GM12864 (cell line): Measurements from ENCODE around the gene SPTSSA.

Experiments used
- DNase-seq: peaks from one replicate; pipeline ENCODE4 v3.0.0-alpha.2; 2011; ENCODE audit warnings: low read depth
- H3K4me3 ChIP-seq: 2 replicates; pipeline ENCODE4 v1.5.1; 2011; ENCODE audit warnings: mild to moderate bottlenecking, low read depth, low read length, control low read depth
- TF ChIP-seq, protein P1 (sequence below): IDR thresholded peaks from 2 replicates; pipeline ENCODE4 v1.5.1; 2011; ENCODE audit warnings: low read depth, mild to moderate bottlenecking, moderate library complexity, low read length, control low read depth, inconsistent platforms; ENCODE audit errors: missing control alignments

The SPTSSA gene

DNA sequence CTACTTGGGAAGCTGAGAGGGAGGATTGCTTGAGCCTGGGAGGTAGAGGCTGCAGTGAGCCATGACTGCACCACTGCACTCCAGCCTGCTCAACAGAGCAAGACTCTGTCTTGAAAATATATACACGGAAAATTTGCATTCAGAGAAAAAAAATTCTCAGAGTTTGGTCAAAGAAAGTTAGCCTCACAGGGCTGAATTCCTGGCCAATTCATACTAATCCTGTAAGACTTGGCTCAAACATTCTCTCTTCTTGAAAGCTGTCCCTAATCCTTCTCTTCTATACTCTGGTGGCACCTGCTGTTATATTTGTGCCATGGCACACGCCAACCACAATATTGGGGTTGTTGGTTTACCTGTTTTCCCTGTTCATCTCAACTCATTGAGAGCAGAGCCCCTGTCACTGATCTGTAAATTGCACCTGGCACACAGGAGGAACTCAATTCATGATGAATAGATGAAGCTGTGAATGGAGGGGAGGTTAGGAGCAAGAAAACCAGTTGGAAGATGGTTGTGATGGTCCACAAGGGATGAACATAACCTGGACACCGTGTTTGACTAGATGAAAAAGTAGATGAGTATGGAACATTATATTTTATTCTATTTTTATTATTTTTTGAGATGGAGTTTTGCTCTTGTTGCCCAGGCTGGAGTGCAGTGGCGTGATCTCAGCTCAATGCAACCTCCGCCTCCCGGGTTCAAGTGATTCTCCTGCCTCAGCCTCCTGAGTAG lies 36.8 kb upstream of the SPTSSA start:
- TF ChIP-seq, protein P1, sequence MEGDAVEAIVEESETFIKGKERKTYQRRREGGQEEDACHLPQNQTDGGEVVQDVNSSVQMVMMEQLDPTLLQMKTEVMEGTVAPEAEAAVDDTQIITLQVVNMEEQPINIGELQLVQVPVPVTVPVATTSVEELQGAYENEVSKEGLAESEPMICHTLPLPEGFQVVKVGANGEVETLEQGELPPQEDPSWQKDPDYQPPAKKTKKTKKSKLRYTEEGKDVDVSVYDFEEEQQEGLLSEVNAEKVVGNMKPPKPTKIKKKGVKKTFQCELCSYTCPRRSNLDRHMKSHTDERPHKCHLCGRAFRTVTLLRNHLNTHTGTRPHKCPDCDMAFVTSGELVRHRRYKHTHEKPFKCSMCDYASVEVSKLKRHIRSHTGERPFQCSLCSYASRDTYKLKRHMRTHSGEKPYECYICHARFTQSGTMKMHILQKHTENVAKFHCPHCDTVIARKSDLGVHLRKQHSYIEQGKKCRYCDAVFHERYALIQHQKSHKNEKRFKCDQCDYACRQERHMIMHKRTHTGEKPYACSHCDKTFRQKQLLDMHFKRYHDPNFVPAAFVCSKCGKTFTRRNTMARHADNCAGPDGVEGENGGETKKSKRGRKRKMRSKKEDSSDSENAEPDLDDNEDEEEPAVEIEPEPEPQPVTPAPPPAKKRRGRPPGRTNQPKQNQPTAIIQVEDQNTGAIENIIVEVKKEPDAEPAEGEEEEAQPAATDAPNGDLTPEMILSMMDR, result peak; percentile 53
- H3K4me3 ChIP-seq, result no peak overlapping the region
- no peak for DNase-seq

DNA sequence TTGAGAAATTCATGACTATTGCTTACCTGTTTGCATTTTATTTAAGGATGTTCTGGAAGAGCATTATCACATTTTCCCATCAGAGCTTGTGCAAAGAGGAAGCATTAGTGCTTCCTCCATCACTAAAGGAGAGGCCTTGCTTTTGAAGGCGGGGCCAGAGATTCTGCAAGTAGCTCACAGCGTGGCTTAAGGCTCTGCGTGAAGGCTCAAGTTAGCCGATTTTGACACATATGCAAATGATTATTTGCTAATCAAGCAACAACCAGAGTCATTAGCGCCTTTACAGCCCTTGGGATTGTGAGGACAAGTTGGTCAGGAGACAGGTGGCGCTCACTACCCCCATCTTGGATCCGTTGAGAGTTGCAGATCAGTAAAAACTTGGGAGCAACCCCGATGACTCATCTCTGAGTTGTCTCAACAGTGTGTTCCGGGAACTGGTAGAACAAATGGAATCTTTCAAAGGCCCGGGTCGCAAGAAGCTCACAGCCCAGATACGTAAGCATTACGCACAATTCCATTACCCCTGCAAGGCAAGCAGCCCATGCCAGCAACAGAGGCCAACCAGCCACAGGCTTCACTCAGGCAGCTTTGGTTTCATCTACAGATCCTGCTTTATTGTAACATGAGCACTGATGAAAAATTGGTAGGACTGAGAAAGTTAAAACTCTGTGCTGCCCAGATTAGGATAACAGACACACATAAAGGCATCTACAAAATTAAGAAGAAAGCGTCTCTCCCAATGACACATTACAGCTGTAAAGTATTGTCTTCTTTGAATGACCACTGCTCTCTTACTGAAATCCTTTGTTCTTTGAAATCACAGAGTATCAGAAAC lies 34.9 kb upstream of the SPTSSA start:
- no peak for DNase-seq
- TF ChIP-seq, protein P1, result no peak
- H3K4me3 ChIP-seq, result no peak overlapping the region

DNA sequence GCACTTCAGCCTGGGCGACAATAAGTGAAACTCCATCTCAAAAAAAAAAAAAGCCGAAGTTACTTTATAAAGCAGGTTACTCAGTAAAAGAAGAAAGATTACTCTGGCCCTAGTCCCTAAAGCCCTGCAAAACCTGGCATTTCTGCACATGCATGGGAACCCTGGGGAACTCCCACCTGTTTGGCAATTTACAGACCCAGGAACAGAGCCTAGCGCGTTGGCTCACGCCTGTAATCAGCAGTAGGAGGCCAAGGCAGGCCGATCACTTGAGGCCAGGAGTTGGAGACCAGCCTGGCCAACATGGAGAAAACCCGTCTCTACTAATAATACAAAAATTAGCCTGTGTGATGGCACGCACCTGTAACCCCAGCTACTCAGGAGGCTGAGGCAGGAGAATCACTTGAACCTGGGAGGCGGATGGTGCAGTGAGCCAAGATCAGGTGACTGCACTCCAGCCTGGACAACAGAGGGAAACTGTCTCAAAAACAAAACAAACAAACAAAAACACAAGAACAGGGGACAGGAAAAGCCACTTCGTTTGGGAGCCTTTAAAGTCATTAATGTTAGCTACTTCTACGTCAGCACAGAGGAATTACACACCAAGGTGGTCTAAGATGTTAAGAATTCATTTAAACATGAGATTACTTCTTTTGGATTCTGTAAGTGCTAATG lies 34.1 kb upstream of the SPTSSA start:
- no peak for DNase-seq
- no peak overlapping the region for H3K4me3 ChIP-seq
- TF ChIP-seq, protein P1, result no peak

DNA sequence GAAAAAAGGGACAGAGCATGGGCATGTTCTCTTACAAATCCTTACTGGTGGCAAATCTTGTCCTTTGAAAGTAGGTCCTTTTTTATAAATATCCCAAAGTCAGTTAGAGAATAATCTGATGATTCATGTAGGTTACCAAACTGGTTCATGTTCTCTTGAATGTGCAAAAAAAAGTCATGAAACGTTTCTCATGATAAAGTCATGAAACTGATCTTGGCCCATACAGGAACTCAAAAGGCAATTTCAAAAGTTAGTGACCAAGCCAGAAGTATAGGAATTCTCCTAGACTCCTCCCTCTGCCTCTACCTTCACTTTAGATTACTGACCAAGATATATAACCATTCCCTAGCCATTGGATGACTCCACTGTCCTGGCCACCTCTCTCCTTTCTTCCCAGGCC lies 27.3 kb upstream of the SPTSSA start:
- TF ChIP-seq, protein P1, result no peak
- H3K4me3 ChIP-seq, result no peak overlapping the region
- no peak for DNase-seq

DNA sequence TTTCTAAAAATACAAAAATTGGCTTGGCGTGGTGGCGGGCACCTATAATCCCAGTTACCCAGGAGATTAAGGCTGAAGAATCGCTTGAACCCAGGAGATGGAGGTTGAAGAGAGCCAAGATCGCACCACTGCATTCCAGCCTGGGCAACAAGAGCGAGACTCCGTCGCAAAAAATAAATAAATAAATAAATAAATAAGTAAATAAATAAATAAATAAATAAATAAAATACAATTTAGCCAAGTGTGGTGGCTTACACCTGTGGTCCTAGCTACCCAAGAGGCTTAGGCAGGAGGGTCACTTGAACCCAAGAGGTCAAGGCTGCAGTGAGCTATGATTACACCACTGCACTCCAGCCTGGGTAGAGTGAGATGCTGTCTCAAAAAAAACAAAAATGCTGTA lies 26.5 kb upstream of the SPTSSA start:
- TF ChIP-seq, protein P1, result no peak

DNA sequence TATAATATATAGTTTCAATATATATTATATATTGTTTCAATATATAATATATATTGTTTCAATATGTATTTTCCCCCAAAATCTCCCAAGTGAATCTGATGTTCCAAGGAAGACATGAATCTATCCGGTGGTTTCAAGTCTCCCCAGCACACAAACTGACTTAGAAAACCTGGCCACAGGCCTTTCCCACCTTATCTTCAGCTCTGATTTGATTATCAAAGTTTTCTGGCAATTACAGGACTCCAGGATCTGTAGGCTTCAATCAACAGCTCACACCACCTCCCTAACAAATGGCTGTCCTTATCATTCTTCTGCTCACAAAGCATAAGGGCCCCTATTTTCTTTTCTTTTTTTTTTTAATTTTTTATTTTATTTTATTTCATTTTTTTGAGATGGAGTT lies 22.7 kb upstream of the SPTSSA start:
- no peak for DNase-seq
- no peak overlapping the region for H3K4me3 ChIP-seq
- TF ChIP-seq, protein P1, result no peak

More for the DNA sequence above, 26.5 kb upstream of the SPTSSA start:
- H3K4me3 ChIP-seq, result no peak overlapping the region
- no peak for DNase-seq
